KOPT-K1 (cell line): ENCODE measurements around the gene IFTAP.

ENCODE experiments used
- H3K27ac ChIP-seq: fragments of 200-600 bp; sonication (generic); 2 replicates; pipeline ENCODE4 v1.5.1; 2016; ENCODE audit warnings: antibody characterized with exemption, mild to moderate bottlenecking, low read depth, low read length; ENCODE audit not compliant: poor library complexity, severe bottlenecking
- H3K36me3 ChIP-seq: fragments of 200-600 bp; sonication (generic); 2 replicates; pipeline ENCODE4 v1.5.1; 2017; ENCODE audit warnings: antibody characterized with exemption, mild to moderate bottlenecking, low read length, moderate library complexity; ENCODE audit not compliant: insufficient read depth
- H3K9me3 ChIP-seq: fragments of 200-600 bp; sonication (generic); 2 replicates; pipeline ENCODE4 v1.5.1; 2017; ENCODE audit warnings: antibody characterized with exemption, low read length, mild to moderate bottlenecking; ENCODE audit not compliant: insufficient read depth, poor library complexity, severe bottlenecking

The IFTAP gene

GRCh38 chr11:36581536-36581935, 12.8 kb upstream of the IFTAP start:
- no peaks in the 10 kb centered on the region for H3K36me3 ChIP-seq
- H3K9me3 ChIP-seq: peaks cover 24% of the 10 kb centered on the region
- H3K27ac ChIP-seq: no peak overlapping the region

GRCh38 chr11:36583667-36584066, 10.6 kb upstream of the IFTAP start:
- peaks cover 24% of the 10 kb centered on the region for H3K9me3 ChIP-seq

GRCh38 chr11:36586543-36586942, 7.8 kb upstream of the IFTAP start:
- Histone ChIP-seq H3K27ac (no peak overlapping the region), H3K9me3 (peaks cover 12% of the 10 kb centered on the region), H3K36me3 (no peaks in the 10 kb centered on the region)

More at GRCh38 chr11:36583667-36584066, 10.6 kb upstream of the IFTAP start:
- Histone ChIP-seq H3K36me3 (no peaks in the 10 kb centered on the region), H3K27ac (no peak overlapping the region)

- Histone ChIP-seq H3K27ac (no peak overlapping the region), H3K9me3 (no peaks in the 10 kb centered on the region)
Measured at GRCh38 chr11:36588099-36588498, 6.2 kb upstream of the IFTAP start.

GRCh38 chr11:36590513-36590912, 3.8 kb upstream of the IFTAP start:
- Histone ChIP-seq H3K9me3 (no peaks in the 10 kb centered on the region), H3K36me3 (no peaks in the 10 kb centered on the region), H3K27ac (no peak overlapping the region)

More at GRCh38 chr11:36588099-36588498, 6.2 kb upstream of the IFTAP start:
- no peaks in the 10 kb centered on the region for H3K36me3 ChIP-seq

GRCh38 chr11:36591433-36591832, 2.9 kb upstream of the IFTAP start:
- Histone ChIP-seq H3K27ac (no peak overlapping the region), H3K36me3 (no peaks in the 10 kb centered on the region), H3K9me3 (no peaks in the 10 kb centered on the region)

GRCh38 chr11:36596880-36597279, 2.6 kb downstream of the IFTAP start:
- Histone ChIP-seq H3K27ac (peak overlapping the region; percentile 3), H3K36me3 (no peaks in the 10 kb centered on the region), H3K9me3 (no peaks in the 10 kb centered on the region)

GRCh38 chr11:36598051-36598450, 3.7 kb downstream of the IFTAP start, which contains the start of gene RAG2:
Gene RAG2, minus strand, starts transcription at chr11:36598236. Its CDS starts 4,068 bp downstream, at chr11:36594168.
- Histone ChIP-seq H3K27ac (peak within 1 kb of the TSS; percentile 51), H3K36me3 (no peaks in the 10 kb centered on the region), H3K9me3 (no peaks in the 10 kb centered on the region)

- no peak overlapping the region for H3K27ac ChIP-seq
- H3K9me3 ChIP-seq: no peaks in the 10 kb centered on the region
- H3K36me3 ChIP-seq: no peaks in the 10 kb centered on the region
Measured at GRCh38 chr11:36600180-36600579, 5.9 kb downstream of the IFTAP start.

GRCh38 chr11:36601155-36601554, 6.9 kb downstream of the IFTAP start:
- H3K9me3 ChIP-seq: no peaks in the 10 kb centered on the region
- H3K27ac ChIP-seq: peak overlapping the region; percentile 13
- no peaks in the 10 kb centered on the region for H3K36me3 ChIP-seq

GRCh38 chr11:36602135-36602534, 7.8 kb downstream of the IFTAP start:
- peak overlapping the region; percentile 31 for H3K27ac ChIP-seq
- H3K9me3 ChIP-seq: no peaks in the 10 kb centered on the region
- H3K36me3 ChIP-seq: no peaks in the 10 kb centered on the region

GRCh38 chr11:36605221-36606216, 11.2 kb downstream of the IFTAP start:
- Histone ChIP-seq H3K9me3 (no peaks in the 10 kb centered on the region), H3K36me3 (no peaks in the 10 kb centered on the region), H3K27ac (peak overlapping the region; percentile 31)

GRCh38 chr11:36608491-36609199, 14.3 kb downstream of the IFTAP start:
- H3K36me3 ChIP-seq: no peaks in the 10 kb centered on the region
- no peaks in the 10 kb centered on the region for H3K9me3 ChIP-seq
- H3K27ac ChIP-seq: no peak overlapping the region

GRCh38 chr11:36609383-36609782, 15.1 kb downstream of the IFTAP start:
- Histone ChIP-seq H3K9me3 (no peaks in the 10 kb centered on the region), H3K36me3 (no peaks in the 10 kb centered on the region), H3K27ac (no peak overlapping the region)

GRCh38 chr11:36615826-36616225, 21.5 kb downstream of the IFTAP start:
- no peaks in the 10 kb centered on the region for H3K36me3 ChIP-seq
- H3K9me3 ChIP-seq: no peaks in the 10 kb centered on the region
- H3K27ac ChIP-seq: no peak overlapping the region
